A549 (cell line): ENCODE data around the gene TUBA8. TPM values are rescaled to one million over a fixed set of nuclear protein-coding genes. Genes with fewer than 3 reads are reported as not detected.

Experiments used
- ATAC-seq, 2 experiments: fragments of 200-7000 bp in 1 of 2; fragments of >200 bp in 1 of 2; cut with Nextera tagmentation in 1 of 2; cut with Tn5 transposase in 1 of 2; 3 replicates each; pipeline versions ENCODE4 v1.8.0 to v1.9.1; 2018 to 2020; ENCODE audit warnings: mild to moderate bottlenecking in 1 of 2, moderate library complexity in 1 of 2
- CTCF ChIA-PET: fragments of 300-600 bp; sonication (Branson Sonifier 250); formaldehyde crosslinking; extraction: SDS; loops from one replicate; lab custom pipeline; 2021; ENCODE audit warnings: antibody characterized with exemption, inconsistent platforms; lab: Yijun Ruan, JAX
- POLR2A ChIA-PET: fragments of 350-600 bp; formaldehyde crosslinking; extraction: SDS; loops from one replicate; lab custom pipeline; 2021; ENCODE audit warnings: antibody characterized with exemption, inconsistent platforms; lab: Yijun Ruan, JAX
- DNase-seq, 2 experiments: peaks; one replicate each; pipeline versions ENCODE4 v3.0.0 to v3.0.0-alpha.2; 2011 to 2016; ENCODE audit warnings: low read depth in 1 of 2, low spot score in 1 of 2
- FAIRE-seq: peaks from 2 replicates; lab custom pipeline; 2011; peaks lifted over from hg19 to GRCh38; lab: Jason Lieb, UNC
- H3K27ac ChIP-seq, 2 experiments: fragments of >200 bp; sonication (Bioruptor Twin); formaldehyde crosslinking; 3 replicates each; pipeline ENCODE4 v1.5.1; 2016 to 2017
- H3K4me1 ChIP-seq: fragments of >200 bp; sonication (Bioruptor Twin); formaldehyde crosslinking; 3 replicates; pipeline ENCODE4 v1.6.1; 2016
- H3K4me2 ChIP-seq: fragments of >200 bp; sonication (Bioruptor Twin); formaldehyde crosslinking; 3 replicates; pipeline ENCODE4 v1.6.1; 2016
- H3K4me3 ChIP-seq: fragments of >200 bp; sonication (Bioruptor Twin); formaldehyde crosslinking; 3 replicates; pipeline ENCODE4 v1.5.1; 2016
- H3K9me3 ChIP-seq: fragments of >200 bp; sonication (Bioruptor Twin); formaldehyde crosslinking; 3 replicates; pipeline ENCODE4 v1.6.1; 2016
- CBX2 ChIP-seq: fragments of 200-600 bp; sonication (generic); IDR thresholded peaks from 2 replicates; pipeline ENCODE4 v1.6.1; 2016; ENCODE audit warnings: low read depth, mild to moderate bottlenecking, borderline replicate concordance
- CHD2 ChIP-seq: fragments of 150-350 bp; IDR thresholded peaks from 2 replicates; pipeline ENCODE4 v1.6.1; 2014; ENCODE audit warnings: low read length; ENCODE audit not compliant: partially characterized antibody
- EP300 ChIP-seq, 2 experiments: fragments of >200 bp; sonication (Bioruptor Twin); formaldehyde crosslinking; IDR thresholded peaks; 2 replicates in 1 of 2; 3 replicates in 1 of 2; pipeline ENCODE4 v1.6.1; 2016 to 2017
- ESRRA ChIP-seq: fragments of 150-350 bp; IDR thresholded peaks from 2 replicates; pipeline ENCODE4 v1.6.1; 2014; ENCODE audit warnings: mild to moderate bottlenecking, low read length, borderline replicate concordance
- FOSB ChIP-seq: fragments of 250-450 bp; sonication (Bioruptor Pico); IDR thresholded peaks from 2 replicates; pipeline ENCODE4 v1.5.0; 2020; ENCODE audit warnings: mild to moderate bottlenecking, moderate library complexity
- FOSL2 ChIP-seq, 2 experiments: fragments of 450-650 bp in 1 of 2; fragments of >200 bp in 1 of 2; sonication (Bioruptor Twin) in 1 of 2; formaldehyde crosslinking; IDR thresholded peaks; 2 replicates each; pipeline versions ENCODE4 v1.5.0 to v1.6.1; 2016 to 2020; ENCODE audit warnings: mild to moderate bottlenecking in 1 of 2, moderate library complexity in 1 of 2
- FOXS1 ChIP-seq: fragments of 250-450 bp; sonication (Bioruptor Pico); IDR thresholded peaks from 2 replicates; pipeline ENCODE4 v1.5.0; 2020; ENCODE audit warnings: mild to moderate bottlenecking, moderate library complexity
- KDM1A ChIP-seq: fragments of 200-600 bp; sonication (generic); IDR thresholded peaks from 2 replicates; pipeline ENCODE4 v1.6.1; 2016; ENCODE audit warnings: low read depth, mild to moderate bottlenecking
- MAFK ChIP-seq: fragments of 450-650 bp; IDR thresholded peaks from 2 replicates; pipeline ENCODE4 v1.6.1; 2014; ENCODE audit not compliant: partially characterized antibody
- NPAS2 ChIP-seq: fragments of 250-450 bp; sonication (Bioruptor Pico); IDR thresholded peaks from 2 replicates; pipeline ENCODE4 v1.8.0; 2022; ENCODE audit warnings: mild to moderate bottlenecking, moderate library complexity, borderline replicate concordance
- PHF8 ChIP-seq: fragments of 200-600 bp; sonication (generic); IDR thresholded peaks from 2 replicates; pipeline ENCODE4 v1.6.1; 2016; ENCODE audit warnings: low read depth, mild to moderate bottlenecking, antibody characterized with exemption, moderate library complexity, borderline replicate concordance
- RAD21 ChIP-seq, 2 experiments: fragments of >200 bp in 1 of 2; sonication (Bioruptor Twin) in 1 of 2; formaldehyde crosslinking in 1 of 2; IDR thresholded peaks in 1 of 2; conservative IDR thresholded peaks in 1 of 2; 2 replicates in 1 of 2; 3 replicates in 1 of 2; pipeline ENCODE4 v1.6.1; 2012 to 2018; ENCODE audit warnings: inconsistent platforms in 1 of 2
- RCOR1 ChIP-seq: fragments of 150-350 bp; IDR thresholded peaks from 2 replicates; pipeline ENCODE4 v1.6.1; 2014; ENCODE audit warnings: antibody characterized with exemption, low read length, low read depth
- RNF2 ChIP-seq: fragments of 200-600 bp; sonication (generic); IDR thresholded peaks from 2 replicates; pipeline ENCODE4 v1.6.1; 2016; ENCODE audit warnings: low read depth, mild to moderate bottlenecking, antibody characterized with exemption, moderate library complexity, borderline replicate concordance
- TFCP2L1 ChIP-seq: fragments of 250-450 bp; sonication (Bioruptor Pico); IDR thresholded peaks from 2 replicates; pipeline ENCODE4 v1.5.0; 2021; ENCODE audit warnings: mild to moderate bottlenecking
- ZC3H11A ChIP-seq: fragments of 450-650 bp; IDR thresholded peaks from 2 replicates; pipeline ENCODE4 v1.6.1; 2014; ENCODE audit warnings: antibody characterized with exemption, mild to moderate bottlenecking
- ZFP36 ChIP-seq: fragments of 450-650 bp; IDR thresholded peaks from 2 replicates; pipeline ENCODE4 v1.6.1; 2014; ENCODE audit warnings: borderline replicate concordance; ENCODE audit not compliant: partially characterized antibody
- ZNF302 ChIP-seq: fragments of 250-450 bp; sonication (Bioruptor Pico); IDR thresholded peaks from 2 replicates; pipeline ENCODE4 v1.9.0; 2021; ENCODE audit warnings: inconsistent platforms, mild to moderate bottlenecking, moderate library complexity
- WGBS: methylation state at CpG from one replicate; pipeline ENCODE4 v1.1.6; 2017; ENCODE audit errors: missing lambda C conversion rate; 5-methylcytosine and 5-hydroxymethylcytosine counted together
- polyA plus RNA-seq, 4 experiments: library from polyadenylated mRNA; depleted of rRNA in 3 of 4; stranded (reverse); fragments of >200 nt; fragmentation: RNase III in 1 of 4; extraction: RNeasy Plus Mini Kit Qiagen cat#74134 plus additional on column Dnase treatment in 1 of 4; gene quantifications; 2 replicates in 3 of 4; 3 replicates in 1 of 4; pipeline ENCODE4 v1.2.3, GENCODE V29; 2011 to 2017
- TF ChIP-seq, protein P1 (sequence below): fragments of 250-450 bp; sonication (Bioruptor Pico); IDR thresholded peaks from 2 replicates; pipeline ENCODE4 v1.5.0; 2021; ENCODE audit warnings: mild to moderate bottlenecking, moderate library complexity, borderline replicate concordance
- TF ChIP-seq, protein P2 (sequence below): fragments of 250-450 bp; sonication (Bioruptor Pico); IDR thresholded peaks from 2 replicates; pipeline ENCODE4 v1.5.0; 2020; ENCODE audit warnings: low read depth, mild to moderate bottlenecking, moderate library complexity

Gene TUBA8
- polyA plus RNA-seq, 2 of the 4 experiments (the other 2 are of a cell fraction): 0.13 to 0.66 TPM

DNA sequence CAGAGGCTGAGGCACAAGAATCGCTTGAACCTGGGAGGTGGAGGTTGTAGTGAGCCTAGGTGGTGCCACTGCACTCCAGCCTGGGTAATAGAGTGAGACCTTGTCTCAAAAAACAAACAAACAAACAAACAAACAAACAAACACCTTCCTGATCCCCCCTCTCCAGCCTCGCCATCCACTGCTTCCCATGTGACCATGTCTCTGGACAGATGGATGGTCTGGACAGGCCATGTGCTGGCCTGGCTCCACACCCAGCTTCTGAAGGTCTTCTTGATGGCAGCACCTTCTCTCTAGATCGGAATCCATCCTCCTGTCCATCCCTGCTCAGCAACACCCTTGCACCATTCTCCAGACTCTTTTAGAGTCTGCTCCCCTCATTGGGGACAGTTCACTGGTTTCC lies 43.5 kb upstream of the TUBA8 start:
- no peak overlapping the region for H3K4me3 ChIP-seq
- ATAC-seq: no peak
- TF ChIP-seq CHD2 (no peak), ZC3H11A (no peak), EP300 (IDR thresholded peaks at IDR 0.05) (no peak), ZFP36 (no peak)
- TF ChIP-seq, protein P1, sequence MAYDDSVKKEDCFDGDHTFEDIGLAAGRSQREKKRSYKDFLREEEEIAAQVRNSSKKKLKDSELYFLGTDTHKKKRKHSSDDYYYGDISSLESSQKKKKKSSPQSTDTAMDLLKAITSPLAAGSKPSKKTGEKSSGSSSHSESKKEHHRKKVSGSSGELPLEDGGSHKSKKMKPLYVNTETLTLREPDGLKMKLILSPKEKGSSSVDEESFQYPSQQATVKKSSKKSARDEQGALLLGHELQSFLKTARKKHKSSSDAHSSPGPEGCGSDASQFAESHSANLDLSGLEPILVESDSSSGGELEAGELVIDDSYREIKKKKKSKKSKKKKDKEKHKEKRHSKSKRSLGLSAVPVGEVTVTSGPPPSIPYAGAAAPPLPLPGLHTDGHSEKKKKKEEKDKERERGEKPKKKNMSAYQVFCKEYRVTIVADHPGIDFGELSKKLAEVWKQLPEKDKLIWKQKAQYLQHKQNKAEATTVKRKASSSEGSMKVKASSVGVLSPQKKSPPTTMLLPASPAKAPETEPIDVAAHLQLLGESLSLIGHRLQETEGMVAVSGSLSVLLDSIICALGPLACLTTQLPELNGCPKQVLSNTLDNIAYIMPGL (CRISPR knock-in tag): no peak
- POLR2A ChIA-PET: no interaction called here
- H3K27ac ChIP-seq: peak overlapping the region in 1 of 2 experiments; percentile 58; a peak in 2 of 6 replicates
- peaks cover 31% of the 10 kb centered on the region for H3K4me1 ChIP-seq
- CTCF ChIA-PET: no interaction called here
- H3K4me2 ChIP-seq: no peak overlapping the region
- no peaks in the 10 kb centered on the region for H3K9me3 ChIP-seq
- WGBS: 91% methylated on average over 3 of the region's 3 CpGs
- DNase-seq: no peak
- no peak for FAIRE-seq

DNA sequence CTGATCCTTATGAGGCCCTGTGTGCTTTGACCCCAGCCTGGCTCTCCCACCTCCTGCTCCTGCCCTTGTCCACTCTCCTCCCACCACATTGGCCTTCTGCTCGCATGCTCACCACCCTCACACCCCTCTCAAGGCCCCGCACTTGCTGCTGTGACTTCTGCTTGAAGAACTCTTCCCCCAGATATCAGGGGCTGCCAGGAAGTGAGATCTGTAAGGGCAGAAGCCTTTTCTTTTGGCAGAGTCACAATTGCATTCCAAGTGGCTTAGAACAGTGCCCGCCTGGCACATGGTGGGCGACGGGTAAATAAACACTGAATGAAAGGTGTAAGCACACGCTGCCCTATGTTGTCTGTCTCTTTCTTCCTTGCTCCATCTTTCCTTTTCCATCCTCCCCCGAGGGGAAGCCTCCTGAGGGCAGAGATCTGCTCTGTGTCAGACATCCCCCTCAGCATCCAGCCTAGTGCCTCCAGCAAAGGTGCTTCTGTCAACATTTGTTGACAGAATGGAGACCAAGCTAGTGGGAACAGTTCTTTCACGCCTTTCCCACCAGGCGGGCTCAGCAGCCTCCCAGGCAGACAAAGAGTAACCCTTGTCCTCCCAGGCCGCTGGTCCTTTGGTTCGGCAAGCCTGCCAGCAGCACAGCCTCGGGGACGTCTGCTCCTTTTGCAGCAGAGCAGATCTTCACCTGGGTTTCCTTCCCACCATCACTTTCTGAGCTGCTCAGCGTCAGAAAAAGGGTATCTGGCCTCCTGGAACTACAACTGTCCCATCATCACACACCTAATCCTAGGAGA lies 42.9 kb upstream of the TUBA8 start:
- DNase-seq (no peak), ATAC-seq (no peak), FAIRE-seq (no peak)
- Histone ChIP-seq H3K4me3 (no peak overlapping the region), H3K4me2 (no peak overlapping the region), H3K9me3 (no peaks in the 10 kb centered on the region), H3K27ac (peak overlapping the region; percentile 42 to 58; a peak in 4 of 6 replicates), H3K4me1 (peaks cover 25% of the 10 kb centered on the region)
- ChIA-PET POLR2A (no interaction called here), CTCF (interaction anchor here (1.2 to 1.4 kb wide), 2 partner anchors 8 to 43 kb away, joined by 4 to 5 read pairs; partner anchors contain the start of gene MICAL3)
- WGBS: 83% methylated on average over 14 of the region's 14 CpGs
- TF ChIP-seq ESRRA: no peak
- TF ChIP-seq RNF2: no peak
- TF ChIP-seq TFCP2L1 (CRISPR knock-in tag): no peak
- TF ChIP-seq NPAS2 (CRISPR knock-in tag): no peak
- no peak for TF ChIP-seq MAFK
- TF ChIP-seq ZNF302 (CRISPR knock-in tag): no peak
- TF ChIP-seq FOXS1: no peak

DNA sequence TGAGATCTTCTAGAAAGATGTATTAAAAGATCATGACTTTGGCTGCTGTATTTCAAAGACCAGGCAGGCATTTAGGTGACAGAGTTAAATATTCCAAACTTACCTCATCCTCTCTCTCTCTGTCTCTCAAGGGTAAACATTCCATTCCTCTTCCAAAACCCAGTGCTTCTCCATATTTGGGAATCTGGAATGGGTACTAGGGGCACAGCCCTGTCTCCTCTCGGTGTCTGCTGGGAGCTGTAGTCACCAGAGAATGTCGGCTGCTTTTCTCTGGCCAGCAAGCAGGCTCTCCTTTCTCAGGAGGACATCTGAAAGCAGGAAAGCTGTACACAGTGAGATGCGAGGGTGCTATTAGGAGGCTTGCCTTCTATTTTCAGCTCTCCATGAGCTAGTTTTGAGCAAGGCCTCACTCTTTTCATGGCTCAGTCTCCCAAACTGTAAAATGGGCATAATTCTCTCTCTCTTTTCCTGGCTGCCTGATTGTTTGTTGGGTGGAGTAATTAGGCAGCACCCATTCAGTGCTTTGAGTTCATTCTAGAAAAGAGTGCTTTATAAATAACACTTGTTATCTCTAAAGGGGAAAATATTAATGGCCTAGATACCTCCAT lies 42.1 kb upstream of the TUBA8 start:
- Histone ChIP-seq H3K4me1 (peaks cover 20% of the 10 kb centered on the region), H3K27ac (peak overlapping the region; percentile 42 to 58; a peak in 5 of 6 replicates), H3K4me3 (no peak overlapping the region), H3K4me2 (no peak overlapping the region), H3K9me3 (no peaks in the 10 kb centered on the region)
- TF ChIP-seq RAD21 (conservative IDR thresholded peaks at IDR 0.05 in 1 of 2, IDR thresholded peaks at IDR 0.05 in 1 of 2): no peak
- TF ChIP-seq PHF8: no peak
- TF ChIP-seq, protein P2, sequence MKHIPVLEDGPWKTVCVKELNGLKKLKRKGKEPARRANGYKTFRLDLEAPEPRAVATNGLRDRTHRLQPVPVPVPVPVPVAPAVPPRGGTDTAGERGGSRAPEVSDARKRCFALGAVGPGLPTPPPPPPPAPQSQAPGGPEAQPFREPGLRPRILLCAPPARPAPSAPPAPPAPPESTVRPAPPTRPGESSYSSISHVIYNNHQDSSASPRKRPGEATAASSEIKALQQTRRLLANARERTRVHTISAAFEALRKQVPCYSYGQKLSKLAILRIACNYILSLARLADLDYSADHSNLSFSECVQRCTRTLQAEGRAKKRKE (CRISPR knock-in tag): no peak
- TF ChIP-seq FOSL2 (IDR thresholded peaks at IDR 0.05): no peak
- TF ChIP-seq FOSL2 (CRISPR knock-in tag; IDR thresholded peaks at IDR 0.05): no peak
- TF ChIP-seq RCOR1: no peak
- TF ChIP-seq CBX2: no peak
- TF ChIP-seq FOSB: no peak
- no peak for TF ChIP-seq FOXS1
- no peak for TF ChIP-seq RNF2
- no peak for TF ChIP-seq ZC3H11A
- TF ChIP-seq KDM1A: no peak
- TF ChIP-seq NPAS2 (CRISPR knock-in tag): no peak
- FAIRE-seq: no peak
- no peak for DNase-seq
- CTCF ChIA-PET: interaction anchor here (0.7 to 1.4 kb wide), 3 partner anchors 8 to 67 kb away, joined by 3 to 5 read pairs (median 4); partner anchors contain the start of gene MICAL3
- POLR2A ChIA-PET: no interaction called here
- 43% methylated on average over 3 of the region's 3 CpGs for WGBS
- ATAC-seq: no peak; a peak in 1 of 6 replicates
